A673 (cell line): ENCODE measurements around the gene LCE3E.

Experiments used
- EZH2 ChIP-seq: fragments of 200-600 bp; sonication (generic); IDR thresholded peaks from 2 replicates; pipeline ENCODE4 v1.6.1; 2017; ENCODE audit warnings: borderline replicate concordance, low read depth, mild to moderate bottlenecking, mixed read lengths, antibody characterized with exemption, low read length; ENCODE audit not compliant: poor library complexity, severe bottlenecking
- TF ChIP-seq, protein P1 (sequence below): fragments of 300-800, 200-600 bp; sonication (generic); conservative IDR thresholded peaks from 2 replicates; pipeline ENCODE4 v1.5.1; 2017; ENCODE audit warnings: low read depth, mild to moderate bottlenecking, antibody characterized with exemption, low read length, moderate library complexity, mixed read lengths

- TF ChIP-seq, protein P1, sequence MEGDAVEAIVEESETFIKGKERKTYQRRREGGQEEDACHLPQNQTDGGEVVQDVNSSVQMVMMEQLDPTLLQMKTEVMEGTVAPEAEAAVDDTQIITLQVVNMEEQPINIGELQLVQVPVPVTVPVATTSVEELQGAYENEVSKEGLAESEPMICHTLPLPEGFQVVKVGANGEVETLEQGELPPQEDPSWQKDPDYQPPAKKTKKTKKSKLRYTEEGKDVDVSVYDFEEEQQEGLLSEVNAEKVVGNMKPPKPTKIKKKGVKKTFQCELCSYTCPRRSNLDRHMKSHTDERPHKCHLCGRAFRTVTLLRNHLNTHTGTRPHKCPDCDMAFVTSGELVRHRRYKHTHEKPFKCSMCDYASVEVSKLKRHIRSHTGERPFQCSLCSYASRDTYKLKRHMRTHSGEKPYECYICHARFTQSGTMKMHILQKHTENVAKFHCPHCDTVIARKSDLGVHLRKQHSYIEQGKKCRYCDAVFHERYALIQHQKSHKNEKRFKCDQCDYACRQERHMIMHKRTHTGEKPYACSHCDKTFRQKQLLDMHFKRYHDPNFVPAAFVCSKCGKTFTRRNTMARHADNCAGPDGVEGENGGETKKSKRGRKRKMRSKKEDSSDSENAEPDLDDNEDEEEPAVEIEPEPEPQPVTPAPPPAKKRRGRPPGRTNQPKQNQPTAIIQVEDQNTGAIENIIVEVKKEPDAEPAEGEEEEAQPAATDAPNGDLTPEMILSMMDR = no peak
- TF ChIP-seq EZH2 = no peak
Observed at GRCh38 chr1:152519851-152520250, 46.7 kb downstream of the LCE3E start.
